Neural progenitor cell (in vitro differentiated cells): Measurements from ENCODE around the gene DNAJC19.

Experiments
- CTCF ChIP-seq: fragments of 200-600 bp; sonication (generic); IDR thresholded peaks from 2 replicates; pipeline ENCODE4 v1.5.1; 2017; ENCODE audit warnings: antibody characterized with exemption, mild to moderate bottlenecking
- EZH2 ChIP-seq: fragments of 200-600 bp; sonication (generic); IDR thresholded peaks from 2 replicates; pipeline ENCODE4 v1.6.1; 2017; ENCODE audit warnings: antibody characterized with exemption, mild to moderate bottlenecking, moderate library complexity

- TF ChIP-seq CTCF (no peak), EZH2 (no peak)
Measured at GRCh38 chr3:180989291-180990163, at the start of gene DNAJC19.
